ENCODE data around the gene CRADD.
A peak's percentile ranks its signal among the peaks of the same experiment; 100 is the strongest.
"Not testable (repeated sequence)": the region's sequence is repeated elsewhere in the genome, so short reads cannot be mapped to it uniquely, and the experiment has no call there.

Gene CRADD

GRCh38 chr12:93883436-93884154 lies 206.4 kb downstream of the CRADD start:
- TF ChIP-seq CTCF (IDR thresholded peaks at IDR 0.05; ENCODE audit: low read depth, low read length, missing control alignments): no peak
- Histone ChIP-seq H3K36me3 (replicated peaks) (no peaks in the 10 kb centered on the region), H3K4me3 (ENCODE audit: low read depth, low read length) (no peak overlapping the region), H3K27me3 (replicated peaks) (no peaks in the 10 kb centered on the region), H3K27ac (peak overlapping the region; percentile 71)
- in situ Hi-C loops (cut with HindIII; ENCODE audit: low pct_ligation_motif_present, low sequenced_read_pairs): no loop called here
- peak; percentile 86 for DNase-seq

GRCh38 chr12:93884794-93885460 lies 207.8 kb downstream of the CRADD start:
- in situ Hi-C loops (cut with HindIII; ENCODE audit: low pct_ligation_motif_present, low sequenced_read_pairs): no loop called here
- TF ChIP-seq CTCF (IDR thresholded peaks at IDR 0.05; ENCODE audit: low read depth, low read length, missing control alignments): no peak
- Histone ChIP-seq H3K27me3 (replicated peaks) (no peaks in the 10 kb centered on the region), H3K4me3 (ENCODE audit: low read depth, low read length) (no peak overlapping the region), H3K36me3 (replicated peaks) (no peaks in the 10 kb centered on the region), H3K27ac (peak overlapping the region; percentile 71)
- peak; percentile 47 for DNase-seq

- H3K27me3 ChIP-seq (replicated peaks); H3K4me3 ChIP-seq (ENCODE audit: low read depth, low read length); in situ Hi-C loops (cut with HindIII; ENCODE audit: low pct_ligation_motif_present, low sequenced_read_pairs); H3K36me3 ChIP-seq (replicated peaks); DNase-seq: not testable (repeated sequence)
- H3K27ac ChIP-seq: peak overlapping the region; percentile 44
Measured at GRCh38 chr12:93885973-93886532, 208.9 kb downstream of the CRADD start.

GRCh38 chr12:93886533-93887511 lies 209.6 kb downstream of the CRADD start:
- H3K36me3 ChIP-seq (replicated peaks): no peaks in the 10 kb centered on the region
- H3K27me3 ChIP-seq (replicated peaks): no peaks in the 10 kb centered on the region
- in situ Hi-C loops (cut with HindIII; ENCODE audit: low pct_ligation_motif_present, low sequenced_read_pairs): no loop called here
- peak; percentile 73 for DNase-seq
- H3K4me3 ChIP-seq (ENCODE audit: low read depth, low read length): no peak overlapping the region
- H3K27ac ChIP-seq: peak overlapping the region; percentile 44
- TF ChIP-seq CTCF (IDR thresholded peaks at IDR 0.05; ENCODE audit: low read depth, low read length, missing control alignments): no peak

GRCh38 chr12:93888964-93889363 lies 211.8 kb downstream of the CRADD start:
- no peak overlapping the region for H3K4me3 ChIP-seq (ENCODE audit: low read depth, low read length)
- H3K36me3 ChIP-seq (replicated peaks): no peaks in the 10 kb centered on the region
- H3K27ac ChIP-seq: no peak overlapping the region
- H3K27me3 ChIP-seq (replicated peaks): no peaks in the 10 kb centered on the region
- DNase-seq: no peak
- TF ChIP-seq CTCF (IDR thresholded peaks at IDR 0.05; ENCODE audit: low read depth, low read length, missing control alignments): no peak
- in situ Hi-C loops (cut with HindIII; ENCODE audit: low pct_ligation_motif_present, low sequenced_read_pairs): no loop called here

Data from brain microvascular endothelial cell (primary cell).